8988T (cell line): ENCODE results near the gene GIMAP8.
"Not testable (repeated sequence)": the region's sequence is repeated elsewhere in the genome, so short reads cannot be mapped to it uniquely, and the experiment has no call there.

Experiments
- DNase-seq: peaks from one replicate; pipeline ENCODE4 v3.0.0; 2011

Gene GIMAP8

DNA sequence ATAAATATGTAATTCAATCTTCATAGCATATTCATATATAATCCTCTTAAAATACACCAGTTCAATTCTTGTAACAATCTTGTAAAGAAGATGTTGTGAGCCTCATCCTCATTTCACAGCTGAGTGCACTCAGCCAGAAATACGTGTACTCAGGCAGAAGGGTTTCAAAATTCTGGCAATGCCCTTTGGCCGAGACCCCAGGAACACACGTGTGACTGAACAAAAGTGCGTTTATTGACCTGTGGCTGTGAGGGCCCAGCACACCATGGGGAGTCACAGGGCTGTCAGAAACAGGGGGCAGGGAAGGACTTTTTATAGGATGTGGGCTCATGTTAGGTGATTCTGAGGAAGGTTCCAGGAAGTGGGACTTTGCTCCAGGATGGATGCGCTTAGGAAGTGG, 21.5 kb downstream of the GIMAP8 start:
- DNase-seq: no peak

DNA sequence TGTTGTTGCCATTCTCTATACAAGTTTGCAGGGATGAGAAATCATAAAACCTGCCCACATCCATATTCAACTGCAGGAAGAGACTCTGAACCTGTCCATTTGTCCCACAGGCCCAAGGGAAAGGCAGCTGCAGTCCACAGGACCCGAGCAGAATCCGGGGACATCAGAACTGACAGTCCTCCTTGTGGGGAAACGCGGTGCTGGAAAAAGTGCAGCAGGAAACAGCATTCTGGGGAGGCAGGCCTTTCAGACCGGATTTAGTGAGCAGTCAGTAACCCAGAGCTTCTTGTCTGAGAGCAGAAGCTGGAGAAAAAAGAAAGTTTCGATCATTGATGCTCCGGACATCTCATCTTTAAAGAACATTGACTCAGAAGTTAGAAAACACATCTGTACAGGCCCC, 23.5 kb downstream of the GIMAP8 start:
- DNase-seq: no peak

DNA sequence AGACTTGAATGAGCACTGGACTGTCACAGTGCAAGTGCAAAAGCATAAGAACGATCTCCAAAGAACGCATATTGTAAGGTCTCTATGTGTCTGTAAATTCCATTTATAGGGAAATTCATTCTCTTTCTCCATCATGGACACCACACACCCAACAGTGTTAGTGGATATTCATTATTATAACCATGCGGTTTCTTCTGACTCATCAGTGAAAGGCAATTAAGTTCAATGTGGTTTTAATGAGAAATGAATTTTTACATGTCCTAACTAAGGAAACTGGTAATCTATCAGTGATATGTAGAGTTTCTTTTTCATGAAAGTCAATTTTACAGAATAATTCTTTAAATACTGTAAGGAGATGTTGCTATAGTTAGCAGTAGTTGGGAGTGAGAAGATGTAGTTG, 25.9 kb downstream of the GIMAP8 start:
- no peak for DNase-seq

DNA sequence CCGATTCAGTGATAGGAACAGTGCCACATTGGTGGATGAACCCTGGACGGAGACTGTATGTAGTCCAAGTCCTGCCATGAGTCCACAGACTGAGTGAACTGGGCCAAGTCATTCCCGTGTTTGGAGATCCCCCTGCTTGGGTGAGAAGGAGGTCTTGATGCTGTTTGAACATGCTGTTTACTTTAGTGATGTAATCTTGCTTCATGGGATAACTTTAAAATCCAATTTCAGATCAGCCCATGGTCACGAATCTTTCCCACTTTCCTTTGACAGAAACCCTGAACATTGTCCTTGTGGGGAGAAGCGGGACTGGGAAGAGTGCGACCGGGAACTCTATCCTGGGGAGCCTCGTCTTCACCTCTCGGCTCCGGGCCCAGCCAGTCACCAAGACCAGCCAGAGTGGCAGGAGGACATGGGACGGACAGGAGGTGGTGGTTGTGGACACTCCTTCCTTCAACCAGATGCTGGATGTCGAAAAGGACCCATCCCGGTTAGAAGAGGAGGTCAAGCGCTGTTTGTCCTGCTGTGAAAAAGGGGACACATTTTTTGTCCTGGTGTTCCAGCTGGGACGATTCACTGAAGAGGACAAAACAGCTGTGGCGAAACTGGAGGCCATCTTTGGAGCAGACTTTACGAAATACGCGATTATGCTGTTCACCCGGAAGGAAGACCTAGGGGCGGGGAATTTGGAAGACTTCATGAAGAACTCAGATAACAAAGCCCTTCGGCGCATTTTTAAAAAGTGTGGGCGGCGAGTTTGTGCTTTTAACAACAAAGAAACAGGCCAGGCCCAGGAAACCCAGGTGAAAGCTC, 26.6 kb downstream of the GIMAP8 start:
- no peak for DNase-seq

- no peak for DNase-seq
Observed at GRCh38 chr7:150479023-150479716, 28.7 kb downstream of the GIMAP8 start.

DNA sequence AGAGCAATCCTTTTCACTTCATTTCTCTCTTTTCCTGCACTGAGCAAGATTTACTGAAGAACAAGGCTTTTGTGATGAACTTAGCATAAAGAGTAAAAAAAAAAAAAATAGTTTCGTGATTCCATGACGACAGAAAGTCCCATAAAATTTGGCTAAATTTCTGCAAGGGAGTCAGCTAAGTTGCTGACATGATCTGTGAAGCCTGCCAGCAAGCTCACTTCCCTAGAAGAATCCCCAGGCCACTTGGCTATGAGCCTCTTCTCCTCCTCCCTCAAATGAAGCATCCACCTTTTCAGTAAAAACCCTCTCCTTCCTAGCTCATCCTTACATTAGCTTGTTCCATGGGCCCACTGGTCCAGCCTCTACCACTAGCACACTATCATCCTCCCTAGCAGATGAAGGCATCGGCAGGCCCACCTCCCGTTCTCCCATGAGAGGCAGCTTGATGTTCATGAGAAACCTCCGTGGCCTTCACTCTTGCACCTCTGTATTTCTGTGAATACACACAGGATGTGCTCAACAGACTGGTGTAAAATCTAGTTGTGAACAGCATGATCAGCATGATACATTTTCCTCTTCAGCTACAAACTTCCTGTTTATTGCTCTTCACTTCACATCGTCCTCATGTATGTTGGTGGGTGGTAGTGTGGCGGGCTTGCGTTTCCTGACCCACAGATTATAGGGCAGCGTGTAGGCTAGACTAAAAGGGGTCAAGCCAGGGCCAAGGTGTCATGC, 30.9 kb downstream of the GIMAP8 start:
- DNase-seq: no peak

DNA sequence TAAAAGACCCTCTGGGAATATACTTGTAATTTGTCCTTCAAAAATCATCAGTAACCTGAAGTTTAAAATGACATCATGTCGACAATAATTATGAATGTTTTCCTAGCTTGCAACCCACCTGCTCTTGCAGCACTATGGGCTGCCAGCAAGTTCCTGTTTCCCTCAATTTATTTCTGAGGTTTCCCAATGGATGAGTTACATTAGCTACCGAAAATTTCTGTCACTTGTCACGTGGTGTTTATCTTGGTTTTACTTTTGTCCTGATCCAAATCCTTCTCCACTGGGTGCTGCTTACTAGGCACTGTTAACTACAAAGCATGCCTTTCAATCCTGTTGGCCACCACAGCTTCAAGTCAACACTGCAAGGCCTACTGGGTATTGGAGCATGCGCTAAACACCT, 31.5 kb downstream of the GIMAP8 start:
- no peak for DNase-seq

- DNase-seq: not testable (repeated sequence)
Observed at GRCh38 chr7:150483514-150483913, 33.1 kb downstream of the GIMAP8 start.

GRCh38 chr7:150484071-150484470, 33.6 kb downstream of the GIMAP8 start:
- not testable (repeated sequence) for DNase-seq

GRCh38 chr7:150487625-150488024, 37.2 kb downstream of the GIMAP8 start:
- DNase-seq: no peak

DNA sequence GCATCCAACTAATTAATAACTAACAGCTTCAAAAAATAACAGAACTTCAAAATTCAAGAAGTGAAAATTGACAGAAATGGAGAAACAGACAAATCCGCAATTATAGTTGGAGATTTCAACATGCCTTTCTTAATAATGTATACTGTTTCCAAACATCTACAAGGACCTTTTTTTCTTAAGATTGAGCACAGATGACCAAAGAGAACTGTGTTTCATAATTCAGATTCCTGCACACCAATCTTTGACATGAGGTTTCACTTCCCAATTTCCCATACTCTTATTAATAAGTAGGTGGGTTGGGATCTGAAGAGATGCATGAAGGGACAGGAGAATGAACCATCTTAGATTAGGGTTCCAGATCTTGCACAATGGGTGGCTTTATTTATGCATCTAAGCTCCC, 39.4 kb downstream of the GIMAP8 start:
- DNase-seq: no peak

DNA sequence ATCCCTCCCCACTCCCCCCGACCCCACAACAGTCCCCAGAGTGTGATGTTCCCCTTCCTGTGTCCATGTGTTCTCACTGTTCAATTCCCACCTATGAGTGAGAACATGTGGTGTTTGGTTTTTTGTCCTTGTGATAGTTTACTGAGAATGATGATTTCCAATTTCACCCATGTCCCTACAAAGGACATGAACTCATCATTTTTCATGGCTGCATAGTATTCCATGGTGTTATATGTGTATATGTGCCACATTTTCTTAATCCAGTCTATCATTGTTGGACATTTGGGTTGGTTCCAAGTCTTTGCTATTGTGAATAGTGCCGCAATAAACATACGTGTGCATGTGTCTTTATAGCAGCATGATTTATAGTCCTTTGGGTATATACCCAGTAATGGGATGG, 43.0 kb downstream of the GIMAP8 start:
- DNase-seq: not testable (repeated sequence)

GRCh38 chr7:150502519-150502918, 52.1 kb downstream of the GIMAP8 start:
- no peak for DNase-seq

DNA sequence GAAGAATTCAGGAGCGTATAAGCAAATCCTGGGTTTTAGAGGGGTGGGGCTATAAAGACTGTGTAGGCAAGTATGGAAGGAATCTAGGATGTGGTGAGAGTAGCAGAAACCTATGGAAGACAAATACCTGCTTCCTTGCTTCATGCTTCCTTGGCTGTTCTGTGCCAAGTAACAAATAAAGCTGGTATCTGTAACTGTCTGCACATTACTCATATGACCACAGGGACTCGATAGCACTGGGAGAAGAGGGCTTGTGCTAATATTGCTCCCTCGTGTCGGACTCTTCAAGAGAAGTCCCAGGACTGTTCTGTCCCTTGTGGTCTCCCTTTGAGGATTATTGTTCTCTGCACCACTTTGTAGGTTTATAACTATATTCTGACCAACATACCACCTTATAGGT, 52.7 kb downstream of the GIMAP8 start:
- no peak for DNase-seq

- DNase-seq: no peak
Observed at GRCh38 chr7:150503581-150503980, 53.2 kb downstream of the GIMAP8 start.

DNA sequence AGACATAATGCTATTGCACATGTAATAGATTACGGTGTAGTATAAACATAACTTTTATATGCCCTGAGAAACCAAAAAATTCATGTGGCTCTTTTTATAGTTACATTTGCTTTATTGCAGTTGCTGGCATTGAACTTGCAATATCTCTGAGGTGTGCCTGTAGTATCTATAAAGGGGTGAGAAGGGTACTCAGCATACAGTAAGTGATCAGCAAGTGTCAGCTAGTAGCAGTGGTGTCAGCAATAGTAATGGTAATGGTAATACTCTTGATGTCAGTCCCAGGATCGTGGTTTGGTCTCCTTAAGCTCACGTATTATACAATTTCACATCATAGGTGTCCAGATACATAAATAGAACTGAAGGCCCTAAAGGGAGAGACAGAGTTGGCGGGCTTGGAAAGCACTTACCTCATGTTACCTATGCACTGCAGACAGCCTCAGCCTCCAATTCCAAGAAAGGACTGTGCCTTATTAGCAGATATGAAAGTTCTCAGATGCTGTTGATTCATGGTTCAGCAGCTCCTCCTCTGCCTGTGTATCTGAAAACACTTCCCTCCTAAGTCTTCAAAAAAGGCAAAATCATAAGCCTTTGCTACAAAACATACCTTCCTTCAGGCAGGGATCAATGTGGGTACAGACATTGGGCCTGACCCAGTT, 57.6 kb downstream of the GIMAP8 start:
- DNase-seq: no peak

GRCh38 chr7:150511048-150511447, 60.6 kb downstream of the GIMAP8 start:
- DNase-seq: no peak

DNA sequence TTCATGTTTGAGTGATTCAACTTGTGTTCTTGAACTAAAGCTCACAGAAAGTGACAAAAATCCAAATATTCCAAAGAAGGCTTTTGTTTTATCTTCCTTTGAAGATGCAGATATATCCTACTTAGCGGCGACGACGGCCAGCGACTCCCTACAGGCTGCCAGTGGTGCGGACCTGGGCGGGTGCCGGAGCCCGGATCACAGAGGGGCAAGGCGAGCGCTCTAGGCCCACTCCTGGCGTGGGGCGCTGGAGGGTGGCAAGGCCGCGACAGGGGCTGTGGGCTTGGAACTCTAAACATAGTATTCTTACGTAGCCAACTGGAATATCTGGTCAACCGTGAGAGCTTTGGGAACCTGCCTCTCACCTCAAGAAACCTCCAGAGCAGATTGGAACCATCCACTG, 63.3 kb downstream of the GIMAP8 start:
- DNase-seq: no peak

GRCh38 chr7:150514748-150515222, 64.4 kb downstream of the GIMAP8 start, which contains the start of gene GIMAP7:
Gene GIMAP7, plus strand, starts transcription at chr7:150514872. Its CDS starts 5,103 bp downstream, at chr7:150519975.
- no peak for DNase-seq

DNA sequence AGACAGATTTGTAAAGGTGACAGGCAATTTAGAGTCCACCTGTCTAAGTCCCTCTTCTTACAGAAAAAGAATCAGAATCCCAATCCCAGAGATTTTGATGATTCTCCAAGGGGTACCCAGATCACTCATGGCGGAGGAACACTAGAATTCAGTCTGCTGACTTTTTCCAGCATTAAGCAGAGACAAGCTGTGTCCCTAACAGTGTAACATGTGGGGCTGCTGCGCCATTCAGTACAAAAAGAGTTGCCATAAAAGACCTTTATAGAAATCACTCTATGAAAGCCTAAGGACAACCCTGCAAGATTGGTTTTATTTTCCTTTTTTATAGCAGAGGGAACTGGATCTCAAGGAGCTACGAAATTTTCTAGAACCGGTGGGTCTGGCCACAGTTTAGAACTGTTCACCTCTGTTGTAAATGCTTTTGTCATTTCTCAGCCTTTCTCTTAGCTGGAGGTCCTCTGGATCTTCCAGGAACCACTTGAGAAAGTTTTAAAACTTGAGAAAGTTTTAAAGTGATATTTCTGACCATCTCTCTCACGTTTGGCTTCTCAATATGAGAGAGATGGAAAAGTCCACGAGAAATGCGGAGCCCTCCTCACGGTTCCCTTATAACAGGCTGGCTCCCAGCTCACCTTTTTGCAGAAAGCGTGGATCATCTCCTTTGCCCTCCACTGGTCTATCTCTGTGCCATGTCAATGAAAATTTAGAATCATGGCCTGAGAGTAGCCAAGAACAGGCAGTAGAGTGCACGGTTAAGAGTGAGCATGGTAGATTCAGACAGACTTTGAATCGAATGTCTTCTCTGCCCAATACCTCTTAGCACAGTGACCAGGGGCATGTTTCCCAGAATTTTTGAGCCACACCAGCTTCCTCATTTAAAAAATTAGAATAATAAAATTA, 65.1 kb downstream of the GIMAP8 start:
- no peak for DNase-seq

GRCh38 chr7:150516956-150517745, 66.7 kb downstream of the GIMAP8 start:
- no peak for DNase-seq
